Endothelial cell of umbilical vein (primary cell): Measurements from ENCODE around the gene UBXN2A. TPM values are rescaled to one million over a fixed set of nuclear protein-coding genes. Genes with fewer than 3 reads are reported as not detected.

ENCODE experiments used
- BruUV-seq: library from RNA; stranded (reverse); fragments of 400-500 nt; replicated peaks from 2 replicates; lab custom pipeline; 2021; lab: Mats Ljungman, UMichigan
- CTCF ChIA-PET: fragments of 300-600, 350-600 bp; sonication (Branson Sonifier 250); formaldehyde crosslinking; loops from one replicate; lab custom pipeline; 2021; ENCODE audit warnings: antibody characterized with exemption, inconsistent platforms; lab: Charles Lee
- POLR2A ChIA-PET: fragments of 300-600, 350-600 bp; sonication (Branson Sonifier 250); formaldehyde crosslinking; loops from one replicate; lab custom pipeline; 2021; ENCODE audit warnings: antibody characterized with exemption, inconsistent platforms; lab: Charles Lee
- DNase-seq: peaks from one replicate; pipeline ENCODE4 v3.0.0-alpha.2; 2011; ENCODE audit warnings: low read depth, low spot score
- FAIRE-seq: peaks from 2 replicates; lab custom pipeline; 2011; peaks lifted over from hg19 to GRCh38; lab: Jason Lieb, UNC
- H2AFZ ChIP-seq: 2 replicates; pipeline ENCODE4 v1.6.0; 2012; ENCODE audit warnings: low read depth, low read length, control low read depth, inconsistent platforms
- H3K27ac ChIP-seq: 2 replicates; pipeline ENCODE4 v1.5.1; 2011; ENCODE audit warnings: low read depth, mild to moderate bottlenecking, control low read depth, low read length, moderate library complexity; ENCODE audit not compliant: insufficient read depth
- H3K27me3 ChIP-seq, 2 experiments: 2 replicates each; pipeline versions ENCODE4 v1.6.0 to v1.6.1; 2011; ENCODE audit warnings: low read length in 2 of 2, mixed read lengths in 1 of 2; ENCODE audit not compliant: control insufficient read depth in 2 of 2, insufficient read depth in 2 of 2
- H3K36me3 ChIP-seq, 2 experiments: 2 replicates in 1 of 2; 3 replicates in 1 of 2; pipeline ENCODE4 v1.5.1; 2011; ENCODE audit warnings: low read length in 2 of 2, mild to moderate bottlenecking in 1 of 2, moderate library complexity in 1 of 2; ENCODE audit not compliant: control insufficient read depth in 2 of 2, insufficient read depth in 2 of 2; ENCODE audit errors: extremely low read depth in 1 of 2
- H3K4me1 ChIP-seq: 3 replicates; pipeline ENCODE4 v1.5.1; 2011; ENCODE audit warnings: mild to moderate bottlenecking, low read length; ENCODE audit not compliant: control insufficient read depth, insufficient read depth; ENCODE audit errors: extremely low read depth
- H3K4me2 ChIP-seq: 2 replicates; pipeline ENCODE4 v1.6.1; 2011; ENCODE audit warnings: low read length, control low read depth, mixed read lengths; ENCODE audit not compliant: insufficient read depth
- H3K4me3 ChIP-seq, 3 experiments: fragments of 200-600 bp in 1 of 3; sonication (generic), shearing (Covaris generic) in 1 of 3; replicated peaks in 1 of 3; 2 replicates each; pipeline ENCODE4 v1.5.1; 2011 to 2016; ENCODE audit warnings: control low read depth in 3 of 3, low read length in 3 of 3, mild to moderate bottlenecking in 2 of 3, inconsistent platforms in 1 of 3, low read depth in 1 of 3, moderate library complexity in 1 of 3; ENCODE audit not compliant: insufficient read depth in 1 of 3
- H3K79me2 ChIP-seq: 2 replicates; pipeline ENCODE4 v1.6.0; 2012; ENCODE audit warnings: low read length, inconsistent platforms; ENCODE audit not compliant: control insufficient read depth, insufficient read depth
- H3K9ac ChIP-seq: replicated peaks from 2 replicates; pipeline ENCODE3; 2011; ENCODE audit warnings: low read length, control low read depth; ENCODE audit not compliant: insufficient read depth; ENCODE audit errors: extremely low read depth
- H3K9me1 ChIP-seq: replicated peaks from 3 replicates; pipeline ENCODE4 v1.6.0; 2011; ENCODE audit warnings: mild to moderate bottlenecking, low read length; ENCODE audit not compliant: control insufficient read depth, insufficient read depth; ENCODE audit errors: extremely low read depth
- H3K9me3 ChIP-seq: replicated peaks from 2 replicates; pipeline ENCODE4 v1.5.1; 2012; ENCODE audit warnings: low read length, inconsistent platforms; ENCODE audit not compliant: control insufficient read depth, insufficient read depth
- H4K20me1 ChIP-seq: replicated peaks from 2 replicates; pipeline ENCODE3; 2011; ENCODE audit warnings: mild to moderate bottlenecking, low read length; ENCODE audit not compliant: control insufficient read depth, insufficient read depth; ENCODE audit errors: extremely low read depth
- CTCF ChIP-seq, 2 donors: IDR thresholded peaks; 1 replicate in 1 of 2; 2 replicates in 1 of 2; pipeline ENCODE4 v1.5.1; 2011; ENCODE audit warnings: low read length in 2 of 2, mild to moderate bottlenecking in 2 of 2, moderate library complexity in 2 of 2, control low read depth in 1 of 2, inconsistent platforms in 1 of 2, low read depth in 1 of 2; ENCODE audit not compliant: insufficient read depth in 1 of 2; ENCODE audit errors: extremely low read depth in 1 of 2
- EZH2 ChIP-seq: IDR thresholded peaks from 2 replicates; pipeline ENCODE4 v1.6.1; 2012; ENCODE audit warnings: borderline replicate concordance, low read depth, mild to moderate bottlenecking, moderate library complexity, low read length, inconsistent platforms; ENCODE audit not compliant: severe bottlenecking
- FOS ChIP-seq: IDR thresholded peaks from 2 replicates; pipeline ENCODE4 v1.6.1; 2011; ENCODE audit warnings: mild to moderate bottlenecking, low read length, moderate library complexity, borderline replicate concordance; ENCODE audit not compliant: insufficient read depth
- GATA2 ChIP-seq: IDR thresholded peaks from 2 replicates; pipeline ENCODE4 v1.7.0; 2011; ENCODE audit warnings: low read depth, mild to moderate bottlenecking, moderate library complexity, mixed read lengths, low read length; ENCODE audit not compliant: insufficient read length, insufficient read depth
- JUN ChIP-seq: IDR thresholded peaks from 2 replicates; pipeline ENCODE4 v1.6.1; 2011; ENCODE audit warnings: borderline replicate concordance, low read depth; ENCODE audit not compliant: insufficient read length, insufficient read depth
- MAX ChIP-seq: IDR thresholded peaks from 2 replicates; pipeline ENCODE4 v1.6.1; 2011; ENCODE audit not compliant: insufficient read depth, insufficient read length
- MYC ChIP-seq: IDR thresholded peaks from one replicate; pipeline ENCODE4 v1.6.1; 2011; ENCODE audit warnings: mild to moderate bottlenecking, low read depth, low read length
- POLR2A ChIP-seq: IDR thresholded peaks from 2 replicates; pipeline ENCODE4 v1.6.1; 2012; ENCODE audit warnings: low read depth, mild to moderate bottlenecking, control low read depth, low read length
- POLR2AphosphoS5 ChIP-seq: IDR thresholded peaks from 2 replicates; pipeline ENCODE4 v1.6.1; 2012; ENCODE audit warnings: low read depth, mild to moderate bottlenecking, control low read depth, low read length, moderate library complexity; ENCODE audit not compliant: insufficient read depth
- dilution Hi-C: fragments of 300-500 bp; cut with MboI; formaldehyde crosslinking; loops from one replicate; pipeline ENCODE4 v1.15.0; 2019; ENCODE audit warnings: low sequenced_read_pairs; ENCODE audit not compliant: extremely low pct_ligation_motif_present
- intact Hi-C: fragments of 100-400 bp; cut with micrococcal nuclease; formaldehyde crosslinking; loops from one replicate; pipeline ENCODE4 v1.10.0; 2022
- polyA plus RNA-seq, 4 experiments: library from polyadenylated mRNA; depleted of rRNA in 3 of 4; stranded (reverse) in 3 of 4; unstranded in 1 of 4; fragments of >200 nt; gene quantifications; 2 replicates each; pipeline versions ENCODE4 v1.2.1 to v1.2.3, GENCODE V29; 2011 to 2012; ENCODE audit warnings: missing spikeins in 1 of 4
- total RNA-seq: library from RNA; stranded (reverse); gene quantifications from 2 replicates; pipeline ENCODE4 v1.2.3, GENCODE V29; 2021

The UBXN2A gene
- total and polyA plus RNA-seq, 2 donors (not counting 3 experiments of a cell fraction or from before 2014, with no cell fraction given): 3.6 to 19.0 TPM

GRCh38 chr2:23944527-23944926 is 4.3 kb downstream of the UBXN2A start:
- Histone ChIP-seq H3K4me1 (peaks cover 10% of the 10 kb centered on the region), H3K36me3 (no peaks in the 10 kb centered on the region), H3K79me2 (peaks cover 42% of the 10 kb centered on the region), H3K9ac (no peak overlapping the region), H3K27me3 (no peaks in the 10 kb centered on the region), H4K20me1 (no peaks in the 10 kb centered on the region), H3K4me3 (no peak overlapping the region), H3K9me1 (no peaks in the 10 kb centered on the region), H3K27ac (no peak overlapping the region), H3K9me3 (no peaks in the 10 kb centered on the region), H2AFZ (no peak overlapping the region), H3K4me2 (no peak overlapping the region)
- no TSS peak for BruUV-seq
- ChIA-PET CTCF (interaction anchor here (1.0 kb wide), 1 partner anchor 19 kb away, joined by 3 read pairs; no protein-coding TSS in a partner anchor), POLR2A (no interaction called here)
- TF ChIP-seq MAX (no peak), EZH2 (no peak), GATA2 (no peak), POLR2A (no peak), JUN (no peak), FOS (no peak), POLR2AphosphoS5 (no peak), MYC (no peak), CTCF (IDR thresholded peaks at IDR 0.05; ENCODE audit: extremely low read depth in 1 of 2, insufficient read depth in 1 of 2, low read depth in 1 of 2, low read length in 2 of 2) (no peak)
- no peak for FAIRE-seq
- dilution Hi-C loops: no loop called here
- intact Hi-C loops: no loop called here
- no peak for DNase-seq
